H1 (cell line): Measurements from ENCODE around the gene DENND2A. TPM values are rescaled to one million over a fixed set of nuclear protein-coding genes. Genes with fewer than 3 reads are reported as not detected.

Source experiments
- CTCF ChIA-PET: fragments of 300-600 bp; sonication (Branson Sonifier 250); formaldehyde crosslinking; loops from one replicate; lab custom pipeline; 2021; ENCODE audit not compliant: partially characterized antibody; lab: Charles Lee
- POLR2A ChIA-PET: fragments of 300-600 bp; sonication (Branson Sonifier 250); formaldehyde crosslinking; loops from one replicate; lab custom pipeline; 2021; ENCODE audit warnings: inconsistent platforms; ENCODE audit not compliant: partially characterized antibody; lab: Charles Lee
- DNase-seq, 2 experiments: peaks; one replicate each; pipeline versions ENCODE4 v3.0.0 to v3.0.0-alpha.2; 2010 to 2022; ENCODE audit warnings: low spot score in 2 of 2, low read depth in 1 of 2, mixed read lengths in 1 of 2
- FAIRE-seq: peaks from 2 replicates; lab custom pipeline; 2011; peaks lifted over from hg19 to GRCh38; lab: Jason Lieb, UNC
- H2AFZ ChIP-seq: 2 replicates; pipeline ENCODE4 v1.8.1; 2012; ENCODE audit warnings: low read length, inconsistent platforms
- H2AK5ac ChIP-seq: 2 replicates; pipeline ENCODE4 v1.6.1; 2013; ENCODE audit warnings: low read depth, low read length
- H2BK120ac ChIP-seq: replicated peaks from 2 replicates; pipeline ENCODE3; 2013; ENCODE audit warnings: low read depth, low read length, inconsistent platforms
- H2BK12ac ChIP-seq: 2 replicates; pipeline ENCODE4 v1.6.1; 2013; ENCODE audit warnings: low read depth, low read length
- H2BK15ac ChIP-seq: 2 replicates; pipeline ENCODE4 v1.6.1; 2013; ENCODE audit warnings: low read length
- H2BK20ac ChIP-seq: 2 replicates; pipeline ENCODE4 v1.6.1; 2013; ENCODE audit warnings: low read length
- H2BK5ac ChIP-seq: 2 replicates; pipeline ENCODE4 v1.6.1; 2013; ENCODE audit warnings: low read depth, low read length
- H3K14ac ChIP-seq: 2 replicates; pipeline ENCODE4 v1.6.1; 2013; ENCODE audit warnings: inconsistent platforms; ENCODE audit not compliant: insufficient read length
- H3K18ac ChIP-seq: 2 replicates; pipeline ENCODE4 v1.6.1; 2013; ENCODE audit warnings: low read length; ENCODE audit errors: extremely low read depth
- H3K23ac ChIP-seq: 2 replicates; pipeline ENCODE4 v1.6.1; 2013; ENCODE audit warnings: inconsistent platforms; ENCODE audit not compliant: insufficient read length
- H3K23me2 ChIP-seq: 2 replicates; pipeline ENCODE4 v1.6.1; 2013; ENCODE audit warnings: low read depth, low read length
- H3K27ac ChIP-seq: 2 replicates; pipeline ENCODE4 v1.6.1; 2011; ENCODE audit warnings: low read depth, low read length, inconsistent platforms
- H3K27me3 ChIP-seq, 4 experiments: replicated peaks in 1 of 4; 1 replicate in 1 of 4; 2 replicates in 3 of 4; pipeline versions ENCODE4 v1.6.1 to v1.8.1; 2011 to 2013; ENCODE audit warnings: low read length in 3 of 4, mild to moderate bottlenecking in 3 of 4, inconsistent platforms in 2 of 4, mixed read lengths in 2 of 4, moderate library complexity in 1 of 4; ENCODE audit not compliant: control insufficient read depth in 3 of 4, insufficient read depth in 3 of 4; ENCODE audit errors: extremely low read depth in 1 of 4
- H3K36me3 ChIP-seq, 4 experiments: 2 replicates each; pipeline versions ENCODE4 v1.6.1 to v1.8.1; 2011 to 2013; ENCODE audit warnings: mild to moderate bottlenecking in 4 of 4, low read length in 3 of 4, moderate library complexity in 2 of 4, control low read depth in 1 of 4, inconsistent platforms in 1 of 4; ENCODE audit not compliant: insufficient read depth in 4 of 4, control insufficient read depth in 2 of 4
- H3K4ac ChIP-seq: replicated peaks from 2 replicates; pipeline ENCODE3; 2013; ENCODE audit warnings: low read length, low read depth, mixed read lengths, inconsistent platforms; ENCODE audit not compliant: insufficient read length
- H3K4me1 ChIP-seq, 4 experiments: replicated peaks in 1 of 4; 1 replicate in 1 of 4; 2 replicates in 3 of 4; pipeline versions ENCODE4 v1.6.1 to v1.8.1; 2011 to 2013; ENCODE audit warnings: low read length in 3 of 4, inconsistent platforms in 2 of 4, mixed read lengths in 1 of 4; ENCODE audit not compliant: insufficient read depth in 4 of 4, control insufficient read depth in 3 of 4
- H3K4me2 ChIP-seq, 2 experiments: 2 replicates each; pipeline versions ENCODE4 v1.6.1 to v1.8.1; 2011 to 2013; ENCODE audit warnings: low read depth in 2 of 2, low read length in 2 of 2, control low read depth in 1 of 2, inconsistent platforms in 1 of 2, mild to moderate bottlenecking in 1 of 2; ENCODE audit not compliant: insufficient read depth in 1 of 2
- H3K4me3 ChIP-seq, 4 experiments: fragments of 200-600, 300-600 bp in 1 of 4; sonication (generic), shearing (Covaris generic), sonication (Bioruptor Twin) in 1 of 4; 2 replicates each; pipeline versions ENCODE4 v1.5.1 to v1.8.1; 2011 to 2016; ENCODE audit warnings: low read length in 4 of 4, low read depth in 3 of 4, control low read depth in 2 of 4, inconsistent platforms in 2 of 4, mild to moderate bottlenecking in 2 of 4, mixed read lengths in 1 of 4, moderate library complexity in 1 of 4; ENCODE audit not compliant: insufficient read depth in 2 of 4; ENCODE audit errors: extremely low read depth in 1 of 4
- H3K56ac ChIP-seq: replicated peaks from 2 replicates; pipeline ENCODE3; 2013; ENCODE audit warnings: low read depth, mild to moderate bottlenecking, mixed read lengths, low read length, inconsistent platforms; ENCODE audit not compliant: insufficient read length
- H3K79me1 ChIP-seq: 2 replicates; pipeline ENCODE4 v1.6.1; 2013; ENCODE audit warnings: low read depth, low read length, control low read depth
- H3K79me2 ChIP-seq, 2 experiments: 2 replicates each; pipeline versions ENCODE4 v1.6.1 to v1.8.1; 2012 to 2013; ENCODE audit warnings: low read length in 2 of 2, mild to moderate bottlenecking in 2 of 2, inconsistent platforms in 1 of 2; ENCODE audit not compliant: insufficient read depth in 2 of 2, control insufficient read depth in 1 of 2
- H3K9ac ChIP-seq, 4 experiments: replicated peaks in 1 of 4; 1 replicate in 1 of 4; 2 replicates in 3 of 4; pipeline versions ENCODE4 v1.6.1 to v1.8.1; 2011 to 2013; ENCODE audit warnings: low read depth in 3 of 4, low read length in 3 of 4, control low read depth in 2 of 4, mild to moderate bottlenecking in 2 of 4, moderate library complexity in 2 of 4, inconsistent platforms in 1 of 4; ENCODE audit errors: extremely low read depth in 1 of 4
- H3K9me3 ChIP-seq, 2 experiments: 2 replicates each; pipeline versions ENCODE4 v1.6.1 to v1.8.1; 2012 to 2013; ENCODE audit warnings: mild to moderate bottlenecking in 2 of 2, moderate library complexity in 2 of 2, control low read depth in 1 of 2, inconsistent platforms in 1 of 2, low read depth in 1 of 2, low read length in 1 of 2, mixed read lengths in 1 of 2; ENCODE audit not compliant: insufficient read depth in 2 of 2
- H4K20me1 ChIP-seq, 2 experiments: replicated peaks in 1 of 2; 2 replicates each; pipeline versions ENCODE3 to v1.8.1; 2011 to 2013; ENCODE audit warnings: inconsistent platforms in 2 of 2, low read length in 2 of 2, mild to moderate bottlenecking in 1 of 2; ENCODE audit not compliant: insufficient read depth in 2 of 2, control insufficient read depth in 1 of 2
- H4K5ac ChIP-seq: 2 replicates; pipeline ENCODE4 v1.6.1; 2013; ENCODE audit warnings: low read length, low read depth, mixed read lengths, inconsistent platforms; ENCODE audit not compliant: insufficient read length
- H4K8ac ChIP-seq: 2 replicates; pipeline ENCODE4 v1.8.0; 2013; ENCODE audit warnings: mild to moderate bottlenecking, moderate library complexity, low read length, inconsistent platforms; ENCODE audit not compliant: insufficient read depth; ENCODE audit errors: extremely low read depth
- H4K91ac ChIP-seq: replicated peaks from 2 replicates; pipeline ENCODE3; 2013; ENCODE audit warnings: low read length, mixed read lengths, inconsistent platforms; ENCODE audit not compliant: insufficient read length
- BRCA1 ChIP-seq: IDR thresholded peaks from 2 replicates; pipeline ENCODE4 v1.6.1; 2012; ENCODE audit warnings: low read depth, low read length, improper control_type of control experiment
- CBX8 ChIP-seq: fragments of 300-800, 300-1000 bp; sonication (generic); IDR thresholded peaks from 2 replicates; pipeline ENCODE4 v1.7.1; 2016; ENCODE audit warnings: low read depth, low read length, borderline replicate concordance
- MAFK ChIP-seq: IDR thresholded peaks from 2 replicates; pipeline ENCODE4 v1.6.1; 2012; ENCODE audit warnings: low read depth, mild to moderate bottlenecking, improper control_type of control experiment, low read length
- NRF1 ChIP-seq: IDR thresholded peaks from 2 replicates; pipeline ENCODE4 v1.6.1; 2011; ENCODE audit warnings: mild to moderate bottlenecking, low read depth, low read length, improper control_type of control experiment
- RAD21 ChIP-seq, 2 experiments: IDR thresholded peaks in 1 of 2; conservative IDR thresholded peaks in 1 of 2; 2 replicates each; pipeline ENCODE4 v1.6.1; 2011; ENCODE audit warnings: low read depth in 2 of 2, low read length in 2 of 2, improper control_type of control experiment in 1 of 2, inconsistent platforms in 1 of 2, mild to moderate bottlenecking in 1 of 2, moderate library complexity in 1 of 2
- RBBP5 ChIP-seq: IDR thresholded peaks from 2 replicates; pipeline ENCODE4 v1.7.1; 2012; ENCODE audit warnings: low read depth, mild to moderate bottlenecking, inconsistent platforms, low read length, moderate library complexity, borderline replicate concordance
- TBP ChIP-seq: IDR thresholded peaks from 2 replicates; pipeline ENCODE4 v1.6.1; 2011; ENCODE audit warnings: low read depth, low read length, improper control_type of control experiment
- YY1 ChIP-seq: IDR thresholded peaks from 2 replicates; pipeline ENCODE4 v1.6.1; 2011; ENCODE audit warnings: low read depth, mild to moderate bottlenecking, low read length
- WGBS, 2 experiments: shearing (Covaris generic) in 1 of 2; methylation state at CpG; one replicate each; pipeline versions ENCODE4 v1.1.6 to v1.1.7; 2013 to 2015; ENCODE audit warnings: low lambda C conversion rate in 2 of 2, mixed read lengths in 2 of 2, inconsistent platforms in 1 of 2, low coverage in 1 of 2, missing lambda C conversion rate in 1 of 2; ENCODE audit not compliant: insufficient replicate concordance in 2 of 2, insufficient coverage in 1 of 2, insufficient read length in 1 of 2; ENCODE audit errors: extremely low coverage in 1 of 2, missing lambda C conversion rate in 1 of 2; 5-methylcytosine and 5-hydroxymethylcytosine counted together
- polyA plus RNA-seq, 7 experiments: library from polyadenylated mRNA; depleted of rRNA in 3 of 7; stranded (reverse) in 5 of 7; unstranded in 2 of 7; fragments of >200 nt in 5 of 7; fragments of 200-250 nt in 2 of 7; gene quantifications; 1 replicate in 5 of 7; 2 replicates in 1 of 7; 4 replicates in 1 of 7; pipeline versions ENCODE4 v1.2.1 to v1.2.3, GENCODE V29; 2011 to 2013; ENCODE audit warnings: missing spikeins in 2 of 7, mixed read lengths in 2 of 7
- total RNA-seq: library from RNA; stranded (reverse); fragmentation: NEBNext Ultra II Directional; extraction: Animal tissue kit (Norgen Biotek cat#: 25700); gene quantifications from 2 replicates; pipeline ENCODE4 v1.2.1, GENCODE V29; 2021

The DENND2A gene
- total and polyA plus RNA-seq, 2 of the 8 experiments (the other 6 are each of a cell fraction or from before 2014, with no cell fraction given): 5.0 to 13.0 TPM

DNA sequence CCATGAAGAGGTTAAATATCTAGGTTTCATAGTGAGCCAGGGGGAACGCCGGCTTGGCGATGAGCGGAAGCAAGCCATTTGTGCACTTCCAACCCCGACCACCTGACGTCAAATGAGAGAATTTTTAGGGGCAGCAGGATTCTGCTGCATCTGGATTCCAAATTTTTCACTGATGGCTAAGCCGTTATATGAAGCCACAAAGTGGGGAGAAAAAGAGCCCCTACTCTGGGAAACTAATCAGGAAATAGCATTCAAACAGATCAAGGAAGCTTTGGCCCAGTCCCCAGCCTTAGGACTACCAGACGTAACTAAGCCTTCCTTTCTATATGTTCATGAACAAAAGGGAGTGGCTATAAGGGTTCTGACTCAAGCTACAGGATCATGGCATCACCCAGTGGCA lies 19.2 kb upstream of the DENND2A start:
- Histone ChIP-seq H3K4me1 (peaks cover 0 to 3% (median 1%) of the 10 kb centered on the region in 4 experiments; a peak in 2 of 7 replicates), H3K9ac (no peak overlapping the region), H3K36me3 (no peaks in the 10 kb centered on the region), H2BK15ac (no peak overlapping the region), H3K23me2 (peaks cover 2% of the 10 kb centered on the region; the same call in 1 of the 2 replicates), H2BK5ac (no peak overlapping the region), H3K18ac (no peak overlapping the region), H4K8ac (no peak overlapping the region), H3K27me3 (no peaks in the 10 kb centered on the region), H3K4ac (no peak overlapping the region), H3K9me3 (no peaks in the 10 kb centered on the region)
- DNase-seq (no peak), FAIRE-seq (no peak)
- WGBS, 2 experiments: 92% methylated on average over 8 of the region's 8 CpGs; no CpG with 5 or more reads in 1 of the 2 experiments
- TF ChIP-seq NRF1 (no peak), MAFK (no peak), CBX8 (no peak), RBBP5 (no peak), YY1 (no peak), BRCA1 (no peak), TBP (no peak), RAD21 (IDR thresholded peaks at IDR 0.05 in 1 of 2, conservative IDR thresholded peaks at IDR 0.05 in 1 of 2; ENCODE audit: low read depth in 2 of 2, low read length in 2 of 2) (no peak)
- TF ChIP-seq, all 59 proteins: peak for 0
- Histone ChIP-seq H3K79me1 (no peaks in the 10 kb centered on the region), H2BK12ac (no peak overlapping the region), H3K27ac (no peak overlapping the region), H3K4me3 (no peak overlapping the region), H2AFZ (no peak overlapping the region), H3K14ac (no peak overlapping the region), H2BK20ac (no peak overlapping the region), H4K91ac (no peak overlapping the region), H3K56ac (no peak overlapping the region), H4K5ac (no peak overlapping the region), H3K23ac (no peak overlapping the region), H2AK5ac (no peak overlapping the region), H3K79me2 (no peaks in the 10 kb centered on the region), H4K20me1 (peaks cover 0 to 1% of the 10 kb centered on the region in 2 experiments), H3K4me2 (no peak overlapping the region), H2BK120ac (no peak overlapping the region)
- CTCF ChIA-PET: interaction anchor here (0.7 to 5.1 kb wide), 16 partner anchors 9 to 354 kb away, joined by 3 to 35 read pairs (median 4); partner anchors contain the start of gene ADCK2
- POLR2A ChIA-PET: no interaction called here
